Neural cell (in vitro differentiated cells): ENCODE measurements around the gene ADAMTS2. TPM values are rescaled to one million over a fixed set of nuclear protein-coding genes. Genes with fewer than 3 reads are reported as not detected.

ENCODE experiments used
- H2AFZ ChIP-seq: fragments of 200-600, 300-800 bp; sonication (generic), shearing (Covaris generic); 2 replicates; pipeline ENCODE4 v1.6.0; 2014; ENCODE audit warnings: low read depth, mild to moderate bottlenecking, antibody characterized with exemption, low read length, moderate library complexity
- H3F3A ChIP-seq: fragments of 200-600 bp; shearing (Covaris generic); 2 replicates; pipeline ENCODE4 v1.6.1; 2016; ENCODE audit warnings: mild to moderate bottlenecking, moderate library complexity, mixed read lengths, antibody characterized with exemption, low read length; ENCODE audit not compliant: insufficient read depth, poor library complexity, severe bottlenecking
- H3K27ac ChIP-seq: fragments of 200-600, 300-800 bp; sonication (generic), shearing (Covaris generic); 2 replicates; pipeline ENCODE4 v1.5.1; 2014; ENCODE audit warnings: mild to moderate bottlenecking, low read length, moderate library complexity
- H3K27me3 ChIP-seq: fragments of 300-800, 200-600 bp; sonication (generic), shearing (Covaris generic); 2 replicates; pipeline ENCODE4 v1.6.0; 2014; ENCODE audit warnings: mild to moderate bottlenecking, low read depth, low read length, moderate library complexity; ENCODE audit not compliant: insufficient read depth
- H3K36me3 ChIP-seq: fragments of 300-800, 200-600 bp; sonication (generic), shearing (Covaris generic); 2 replicates; pipeline ENCODE4 v1.5.1; 2014; ENCODE audit warnings: mild to moderate bottlenecking, antibody characterized with exemption, low read length, moderate library complexity; ENCODE audit not compliant: insufficient read depth
- H3K4me2 ChIP-seq: fragments of 300-800, 200-600 bp; sonication (generic), shearing (Covaris generic); 2 replicates; pipeline ENCODE4 v1.6.0; 2014; ENCODE audit warnings: mild to moderate bottlenecking, low read length
- H3K4me3 ChIP-seq: fragments of 300-800, 200-600 bp; sonication (generic), shearing (Covaris generic); 2 replicates; pipeline ENCODE4 v1.5.1; 2014; ENCODE audit warnings: mild to moderate bottlenecking, low read length, moderate library complexity
- H3K79me2 ChIP-seq: fragments of 200-600 bp; shearing (Covaris generic); replicated peaks from 2 replicates; pipeline ENCODE4 v1.6.0; 2014; ENCODE audit warnings: mild to moderate bottlenecking, low read length, moderate library complexity; ENCODE audit not compliant: insufficient read depth
- H3K9ac ChIP-seq: fragments of 300-800, 200-600 bp; sonication (generic), shearing (Covaris generic); 2 replicates; pipeline ENCODE4 v1.6.1; 2016; ENCODE audit warnings: mild to moderate bottlenecking, low read length, mixed read lengths
- H3K9me2 ChIP-seq: fragments of 200-600 bp; shearing (Covaris generic); 2 replicates; pipeline ENCODE4 v1.6.1; 2016; ENCODE audit warnings: mild to moderate bottlenecking, low read length, mixed read lengths; ENCODE audit not compliant: insufficient read depth
- H3K9me3 ChIP-seq: fragments of 200-600, 300-800 bp; sonication (generic), shearing (Covaris generic); 2 replicates; pipeline ENCODE4 v1.6.1; 2016; ENCODE audit warnings: mild to moderate bottlenecking, mixed run types, low read length, moderate library complexity, mixed read lengths
- H4K20me1 ChIP-seq: fragments of 200-600 bp; shearing (Covaris generic); 2 replicates; pipeline ENCODE4 v1.6.1; 2016; ENCODE audit warnings: mild to moderate bottlenecking, mixed run types; ENCODE audit not compliant: insufficient read depth
- EP300 ChIP-seq: fragments of 450-650 bp; conservative IDR thresholded peaks from 2 replicates; pipeline ENCODE4 v1.6.1; 2014; ENCODE audit warnings: antibody characterized with exemption, mild to moderate bottlenecking, moderate library complexity; ENCODE audit not compliant: poor library complexity, severe bottlenecking
- EZH2 ChIP-seq: fragments of 200-600, 300-800 bp; shearing (Covaris generic), sonication (generic); IDR thresholded peaks from 2 replicates; pipeline ENCODE4 v1.6.1; 2014; ENCODE audit warnings: antibody characterized with exemption, low read length, borderline replicate concordance, mild to moderate bottlenecking; ENCODE audit not compliant: insufficient read depth, poor library complexity, severe bottlenecking
- MXI1 ChIP-seq: fragments of 450-650 bp; conservative IDR thresholded peaks from 2 replicates; pipeline ENCODE4 v1.6.1; 2014; ENCODE audit warnings: antibody characterized with exemption, mild to moderate bottlenecking; ENCODE audit not compliant: poor library complexity, severe bottlenecking
- POLR2AphosphoS5 ChIP-seq: IDR thresholded peaks from 2 replicates; pipeline ENCODE4 v1.6.1; 2012
- RAD21 ChIP-seq: fragments of 450-650 bp; conservative IDR thresholded peaks from 2 replicates; pipeline ENCODE4 v1.6.1; 2014; ENCODE audit warnings: antibody characterized with exemption, mild to moderate bottlenecking, moderate library complexity
- REST ChIP-seq: IDR thresholded peaks from 2 replicates; pipeline ENCODE4 v1.6.1; 2012; ENCODE audit warnings: borderline replicate concordance
- SMC3 ChIP-seq: fragments of 450-650 bp; conservative IDR thresholded peaks from 2 replicates; pipeline ENCODE4 v1.6.1; 2014; ENCODE audit warnings: antibody characterized with exemption, mild to moderate bottlenecking, moderate library complexity; ENCODE audit not compliant: poor library complexity
- TAF1 ChIP-seq: IDR thresholded peaks from 2 replicates; pipeline ENCODE4 v1.6.1; 2012; ENCODE audit warnings: low read depth
- polyA plus RNA-seq: library from polyadenylated mRNA; depleted of rRNA; stranded (reverse); fragments of >200 nt; gene quantifications from 2 replicates; pipeline ENCODE4 v1.2.3, GENCODE V29; 2014
- TF ChIP-seq, protein P1 (sequence below): fragments of 450-650 bp; IDR thresholded peaks from 2 replicates; pipeline ENCODE4 v1.5.1; 2014; ENCODE audit warnings: antibody characterized with exemption, mild to moderate bottlenecking, moderate library complexity; ENCODE audit not compliant: poor library complexity, severe bottlenecking

ADAMTS2 gene
- polyA plus RNA-seq, 1 donor from 2014 or later: 0.61 TPM

DNA sequence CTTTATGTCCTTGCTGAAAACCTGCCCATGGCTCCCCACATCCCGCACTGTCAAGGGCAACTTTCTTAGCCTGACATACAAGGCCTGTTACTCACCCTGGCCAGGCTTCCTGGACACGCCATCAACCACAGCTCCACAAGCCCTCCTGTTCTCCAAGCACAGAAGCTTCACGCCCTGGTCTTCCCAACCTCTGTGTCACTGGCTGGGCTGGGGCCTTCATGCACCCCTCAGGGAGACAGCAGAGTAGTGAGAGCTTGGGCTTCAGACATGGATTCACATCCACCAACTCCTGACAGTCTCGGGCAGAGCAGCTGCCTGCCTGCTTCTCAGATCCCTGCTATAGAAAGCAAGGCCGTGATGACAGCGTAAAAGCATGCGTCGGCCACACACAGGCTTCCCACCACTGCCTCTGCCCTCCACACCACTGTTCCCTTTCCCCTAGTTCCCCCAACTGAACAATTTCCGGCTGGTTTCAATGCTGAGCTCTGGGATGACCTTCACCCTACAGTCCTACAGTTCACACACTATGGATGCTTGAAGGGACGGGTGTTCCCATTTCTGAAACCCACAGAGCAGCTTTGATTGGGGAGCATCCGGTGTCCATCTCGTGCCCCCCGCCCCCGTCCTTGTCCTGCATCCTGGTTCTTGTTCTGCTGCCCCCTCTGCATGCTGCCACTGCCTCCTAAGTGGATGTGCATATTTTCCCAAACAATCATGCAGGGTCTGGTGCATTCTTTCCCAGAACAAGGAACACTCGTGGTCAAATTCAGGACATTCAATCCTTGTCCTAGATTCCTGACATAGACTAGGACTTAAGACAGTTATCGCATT is 33.4 kb upstream of the ADAMTS2 start:
- no peaks in the 10 kb centered on the region for H3K79me2 ChIP-seq
- H3K4me3 ChIP-seq: no peak overlapping the region
- no peak overlapping the region for H2AFZ ChIP-seq
- no peaks in the 10 kb centered on the region for H3K9me2 ChIP-seq
- no peak overlapping the region for H3K9ac ChIP-seq
- H3K4me2 ChIP-seq: no peak overlapping the region
- H3K36me3 ChIP-seq: no peaks in the 10 kb centered on the region
- H4K20me1 ChIP-seq: no peaks in the 10 kb centered on the region
- no peaks in the 10 kb centered on the region for H3K27me3 ChIP-seq
- TF ChIP-seq EZH2 (no peak), RAD21 (no peak), TAF1 (no peak), MXI1 (no peak), REST (no peak), SMC3 (no peak), POLR2AphosphoS5 (no peak), EP300 (no peak)
- TF ChIP-seq, protein P1, sequence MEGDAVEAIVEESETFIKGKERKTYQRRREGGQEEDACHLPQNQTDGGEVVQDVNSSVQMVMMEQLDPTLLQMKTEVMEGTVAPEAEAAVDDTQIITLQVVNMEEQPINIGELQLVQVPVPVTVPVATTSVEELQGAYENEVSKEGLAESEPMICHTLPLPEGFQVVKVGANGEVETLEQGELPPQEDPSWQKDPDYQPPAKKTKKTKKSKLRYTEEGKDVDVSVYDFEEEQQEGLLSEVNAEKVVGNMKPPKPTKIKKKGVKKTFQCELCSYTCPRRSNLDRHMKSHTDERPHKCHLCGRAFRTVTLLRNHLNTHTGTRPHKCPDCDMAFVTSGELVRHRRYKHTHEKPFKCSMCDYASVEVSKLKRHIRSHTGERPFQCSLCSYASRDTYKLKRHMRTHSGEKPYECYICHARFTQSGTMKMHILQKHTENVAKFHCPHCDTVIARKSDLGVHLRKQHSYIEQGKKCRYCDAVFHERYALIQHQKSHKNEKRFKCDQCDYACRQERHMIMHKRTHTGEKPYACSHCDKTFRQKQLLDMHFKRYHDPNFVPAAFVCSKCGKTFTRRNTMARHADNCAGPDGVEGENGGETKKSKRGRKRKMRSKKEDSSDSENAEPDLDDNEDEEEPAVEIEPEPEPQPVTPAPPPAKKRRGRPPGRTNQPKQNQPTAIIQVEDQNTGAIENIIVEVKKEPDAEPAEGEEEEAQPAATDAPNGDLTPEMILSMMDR: no peak
- no peaks in the 10 kb centered on the region for H3K9me3 ChIP-seq
- no peaks in the 10 kb centered on the region for H3F3A ChIP-seq
- H3K27ac ChIP-seq: no peak overlapping the region

- no peak overlapping the region for H2AFZ ChIP-seq
Observed at GRCh38 chr5:179378116-179378440, 32.8 kb upstream of the ADAMTS2 start.

More at GRCh38 chr5:179378116-179378440, 32.8 kb upstream of the ADAMTS2 start:
- H3F3A ChIP-seq: no peaks in the 10 kb centered on the region
- H3K9me2 ChIP-seq: no peaks in the 10 kb centered on the region
- H4K20me1 ChIP-seq: no peaks in the 10 kb centered on the region
- H3K27ac ChIP-seq: no peak overlapping the region
- no peaks in the 10 kb centered on the region for H3K9me3 ChIP-seq
- H3K79me2 ChIP-seq: no peaks in the 10 kb centered on the region
- no peak overlapping the region for H3K4me3 ChIP-seq
- TF ChIP-seq POLR2AphosphoS5: no peak
- TF ChIP-seq EZH2: no peak
- no peak for TF ChIP-seq MXI1
- TF ChIP-seq EP300: no peak
- TF ChIP-seq, protein P1: no peak
- no peak for TF ChIP-seq TAF1
- no peak for TF ChIP-seq RAD21
- no peak for TF ChIP-seq REST
- no peak overlapping the region for H3K9ac ChIP-seq
- H3K27me3 ChIP-seq: no peaks in the 10 kb centered on the region
- H3K4me2 ChIP-seq: no peak overlapping the region
- no peaks in the 10 kb centered on the region for H3K36me3 ChIP-seq
